Naive B cell (primary cell): Measurements from ENCODE around the gene EIF3D. TPM values are rescaled to one million over a fixed set of nuclear protein-coding genes. Genes with fewer than 3 reads are reported as not detected.
"Not testable (repeated sequence)": the region's sequence is repeated elsewhere in the genome, so short reads cannot be mapped to it uniquely, and the experiment has no call there.

Source experiments
- ATAC-seq, 2 donors: fragments of 150-1000 bp; cut with Tn5 transposase; 2 replicates each; pipeline ENCODE4 v1.10.0; 2021; ENCODE audit warnings: low read depth in 2 of 2, mild to moderate bottlenecking in 2 of 2, moderate library complexity in 2 of 2
- DNase-seq: peaks from one replicate; pipeline ENCODE4 v3.0.0; 2022
- H3K27ac Mint-ChIP-seq, 6 donors: one replicate each; pipeline ENCODE4 v1.8.0; 2020 to 2022; ENCODE audit warnings: mild to moderate bottlenecking in 6 of 6, mixed read lengths in 6 of 6, moderate library complexity in 5 of 6, inconsistent platforms in 2 of 6
- H3K27me3 Mint-ChIP-seq, 3 donors: one replicate each; pipeline ENCODE4 v1.8.0; 2021 to 2022; ENCODE audit warnings: mixed read lengths in 3 of 3, mild to moderate bottlenecking in 1 of 3
- H3K36me3 Mint-ChIP-seq, 2 donors: one replicate each; pipeline ENCODE4 v1.8.0; 2020 to 2022; ENCODE audit warnings: mixed read lengths in 2 of 2, inconsistent platforms in 1 of 2, mild to moderate bottlenecking in 1 of 2
- H3K4me1 Mint-ChIP-seq, 3 donors: one replicate each; pipeline ENCODE4 v1.8.0; 2020 to 2022; ENCODE audit warnings: mixed read lengths in 3 of 3, inconsistent platforms in 1 of 3, mild to moderate bottlenecking in 1 of 3, moderate library complexity in 1 of 3
- H3K4me3 Mint-ChIP-seq, 8 donors: one replicate each; pipeline ENCODE4 v1.8.0; 2020 to 2022; ENCODE audit warnings: mild to moderate bottlenecking in 8 of 8, mixed read lengths in 8 of 8, moderate library complexity in 8 of 8, inconsistent platforms in 2 of 8
- H3K9me3 Mint-ChIP-seq, 7 donors: one replicate each; pipeline ENCODE4 v1.8.0; 2020 to 2022; ENCODE audit warnings: mixed read lengths in 7 of 7, mild to moderate bottlenecking in 5 of 7, inconsistent platforms in 2 of 7, moderate library complexity in 1 of 7
- polyA plus RNA-seq, 6 donors: library from polyadenylated mRNA; unstranded; fragments of 300-500 nt; fragmentation: Illumina TruSeq; gene quantifications; one replicate each; pipeline ENCODE4 v1.2.3, GENCODE V29; 2021; ENCODE audit warnings: low read depth in 6 of 6

Gene EIF3D
- polyA plus RNA-seq, 6 donors from 2014 or later = 142 to 185 (median 168) TPM

DNA sequence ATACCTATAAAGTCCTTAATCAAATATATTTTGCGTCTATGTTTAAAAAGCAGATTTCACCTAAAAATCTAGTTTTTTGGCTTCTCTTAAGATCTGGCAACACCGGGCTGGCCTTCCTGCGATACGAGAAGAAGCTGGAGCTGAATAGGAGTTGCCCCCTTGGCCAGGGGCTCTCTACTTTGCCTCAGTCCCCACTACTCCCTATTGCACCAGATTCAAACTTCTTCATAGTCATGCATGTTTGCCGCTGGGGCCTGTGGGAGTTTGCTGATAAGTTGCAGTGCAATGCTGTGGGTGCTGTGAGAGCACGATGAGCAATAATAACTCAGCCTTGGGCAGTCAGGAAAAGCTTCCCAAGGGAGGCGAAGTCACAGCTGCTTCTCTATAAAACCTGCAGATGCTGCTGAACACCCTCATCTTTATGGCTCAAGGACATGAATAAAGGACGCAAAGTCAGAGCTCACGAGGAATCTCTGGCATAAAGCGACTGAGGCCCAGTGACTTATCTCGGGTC is 15.2 kb upstream of the EIF3D start:
- peaks cover 16 to 20% (median 18%) of the 10 kb centered on the region in 3 donors for H3K4me1 Mint-ChIP-seq
- no peak for ATAC-seq
- H3K27ac Mint-ChIP-seq = no peak overlapping the region
- H3K4me3 Mint-ChIP-seq = no peak overlapping the region
- no peaks in the 10 kb centered on the region for H3K36me3 Mint-ChIP-seq
- DNase-seq = no peak
- H3K9me3 Mint-ChIP-seq = no peaks in the 10 kb centered on the region
- peaks cover 0 to 11% (median 10%) of the 10 kb centered on the region in 3 donors for H3K27me3 Mint-ChIP-seq

DNA sequence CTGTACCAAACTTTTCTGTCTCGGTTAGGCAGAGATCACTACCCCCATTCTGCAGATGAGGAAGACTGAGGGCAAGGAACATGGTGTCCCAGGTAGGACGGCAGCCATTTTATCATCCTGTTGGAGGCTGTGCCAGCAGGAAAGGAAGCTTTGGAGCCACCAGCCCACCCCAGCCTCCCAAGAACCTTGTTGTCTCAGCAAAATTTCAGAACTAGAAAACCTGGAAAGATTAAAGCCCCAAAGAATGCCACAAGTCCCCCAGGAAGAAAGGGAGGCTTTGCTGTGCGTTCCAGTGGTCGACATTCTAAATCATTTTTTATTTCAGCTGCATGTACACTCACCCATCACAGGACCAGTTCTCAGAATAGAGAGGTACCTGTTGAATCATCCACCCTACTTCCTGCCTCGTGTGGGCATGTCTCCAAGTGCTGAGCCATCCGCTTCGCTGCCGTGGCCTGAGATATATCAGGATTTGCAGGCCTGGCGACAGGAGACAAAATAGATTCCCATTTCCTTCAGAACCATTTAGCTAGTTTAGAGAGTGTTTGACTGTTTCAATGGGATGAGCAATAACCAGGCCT is 13.0 kb upstream of the EIF3D start:
- H3K36me3 Mint-ChIP-seq = no peaks in the 10 kb centered on the region
- no peak overlapping the region for H3K4me3 Mint-ChIP-seq
- peaks cover 6 to 9% (median 8%) of the 10 kb centered on the region in 3 donors for H3K4me1 Mint-ChIP-seq
- H3K27ac Mint-ChIP-seq = peak overlapping the region in 1 of 6 donors; percentile 57
- peaks cover 0 to 11% (median 11%) of the 10 kb centered on the region in 3 donors for H3K27me3 Mint-ChIP-seq
- ATAC-seq (no peak), DNase-seq (no peak)
- H3K9me3 Mint-ChIP-seq = no peaks in the 10 kb centered on the region

DNA sequence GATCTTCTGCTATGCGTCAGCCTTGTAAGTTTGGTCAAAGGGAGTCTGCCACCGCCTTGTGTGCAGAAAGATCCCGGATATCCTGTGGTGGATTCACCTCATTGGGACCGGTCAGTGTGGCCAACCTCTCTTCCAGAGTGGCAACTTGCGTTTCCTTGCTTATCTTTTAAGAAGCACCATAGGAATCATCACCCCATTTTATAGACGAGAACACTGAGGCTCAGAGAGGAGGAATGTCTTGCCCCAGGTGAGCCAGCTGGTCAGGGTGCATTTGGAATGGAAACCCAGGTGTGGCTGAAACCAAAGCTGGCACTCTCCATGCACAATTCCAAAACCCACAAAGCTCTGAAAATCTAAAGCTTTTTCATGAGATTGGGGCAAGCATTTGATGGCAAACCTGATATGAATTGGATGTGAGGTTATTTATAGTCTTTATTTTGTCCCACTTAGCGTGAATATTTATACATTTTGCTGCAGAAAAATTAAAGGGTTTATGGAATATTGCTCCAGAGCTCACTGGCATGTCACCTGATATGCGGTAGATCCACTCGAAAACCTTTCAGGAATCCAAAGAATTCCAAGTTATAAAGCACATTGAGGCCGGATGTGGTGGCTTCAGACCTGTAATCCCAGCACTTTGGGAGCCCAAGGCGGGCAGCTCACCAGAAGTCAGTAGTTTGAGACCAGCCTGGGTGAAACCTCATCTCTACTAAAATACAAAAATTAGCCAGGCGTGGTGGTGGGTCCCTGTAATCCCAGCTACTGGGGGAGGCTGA is 12.1 kb upstream of the EIF3D start:
- H3K4me1 Mint-ChIP-seq = peaks cover 2 to 7% (median 6%) of the 10 kb centered on the region in 3 donors
- no peaks in the 10 kb centered on the region for H3K36me3 Mint-ChIP-seq
- no peak overlapping the region for H3K27ac Mint-ChIP-seq
- ATAC-seq = no peak
- no peak for DNase-seq
- no peak overlapping the region for H3K4me3 Mint-ChIP-seq
- H3K27me3 Mint-ChIP-seq = peaks cover 0 to 11% (median 9%) of the 10 kb centered on the region in 3 donors
- H3K9me3 Mint-ChIP-seq = no peaks in the 10 kb centered on the region

DNA sequence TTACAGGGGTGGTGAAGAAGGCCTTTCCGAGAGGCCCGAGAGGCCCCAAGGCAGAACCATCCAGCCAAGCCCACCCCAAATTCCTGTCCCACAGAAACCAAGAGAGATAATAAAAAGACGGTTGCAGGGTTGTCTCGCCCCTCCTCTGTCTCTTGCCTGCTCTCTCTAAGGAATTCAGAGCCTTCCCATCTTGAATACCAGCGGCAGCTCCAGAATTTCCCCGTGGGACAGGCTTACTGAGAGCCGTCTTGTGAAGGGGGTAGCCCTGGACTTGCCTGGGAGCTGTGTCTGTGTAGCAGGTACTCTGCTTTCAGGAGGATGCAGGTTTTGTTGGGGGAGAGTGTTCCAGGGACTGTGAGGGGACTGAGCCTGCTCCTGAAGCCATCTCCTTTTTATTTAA is 9.6 kb upstream of the EIF3D start:
- H3K9me3 Mint-ChIP-seq = peaks cover 0 to 7% (median 0%) of the 10 kb centered on the region in 7 donors
- peaks cover 0 to 5% (median 4%) of the 10 kb centered on the region in 3 donors for H3K4me1 Mint-ChIP-seq
- no peak for ATAC-seq
- H3K27me3 Mint-ChIP-seq = peaks cover 0 to 11% (median 7%) of the 10 kb centered on the region in 3 donors
- no peaks in the 10 kb centered on the region for H3K36me3 Mint-ChIP-seq
- DNase-seq = no peak
- peak overlapping the region in 1 of 6 donors; percentile 93 for H3K27ac Mint-ChIP-seq
- H3K4me3 Mint-ChIP-seq = no peak overlapping the region

DNA sequence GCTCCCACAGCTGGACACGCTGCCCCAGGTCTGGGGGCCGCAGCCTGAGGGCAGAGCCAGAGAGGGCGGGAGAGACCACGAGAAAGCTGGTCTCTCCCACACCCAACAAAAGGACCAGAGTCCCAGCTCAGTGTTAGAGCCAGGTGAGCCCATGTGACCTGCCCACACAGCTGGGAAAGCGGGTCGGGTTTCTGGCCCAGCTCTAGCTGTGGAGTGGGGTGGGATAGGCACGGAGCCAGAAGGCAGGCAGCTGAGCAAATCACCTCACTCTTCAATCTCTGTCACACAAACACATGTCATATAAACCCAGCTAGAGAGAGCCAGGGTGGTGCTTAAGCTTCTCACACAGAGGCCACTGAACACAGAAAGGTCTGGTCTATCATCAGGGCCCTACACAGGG is 7.8 kb upstream of the EIF3D start:
- no peak for ATAC-seq
- peaks cover 0 to 5% (median 0%) of the 10 kb centered on the region in 3 donors for H3K4me1 Mint-ChIP-seq
- H3K4me3 Mint-ChIP-seq = no peak overlapping the region

DNA sequence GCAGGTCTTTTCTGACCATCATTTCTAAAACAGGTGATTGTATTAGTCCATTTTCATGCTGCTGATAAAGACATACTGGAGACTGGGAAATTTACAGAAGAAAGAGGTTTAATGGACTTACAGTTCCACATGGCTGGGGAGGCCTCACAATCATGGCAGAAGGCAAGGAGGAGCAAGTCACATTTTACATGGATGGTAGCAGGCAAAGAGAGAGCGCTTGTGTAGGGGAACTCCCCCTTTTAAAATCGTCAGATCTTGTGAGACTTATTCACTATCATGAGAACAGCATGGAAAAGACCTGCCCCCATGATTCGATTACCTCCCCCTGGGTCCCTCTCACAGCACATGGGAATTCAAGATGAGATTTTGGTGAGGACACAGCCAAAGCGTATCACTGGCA is 4.4 kb upstream of the EIF3D start:
- peaks cover 0 to 16% (median 0%) of the 10 kb centered on the region in 3 donors for H3K4me1 Mint-ChIP-seq
- not testable (repeated sequence) for DNase-seq, H3K27me3 Mint-ChIP-seq, H3K27ac Mint-ChIP-seq, H3K36me3 Mint-ChIP-seq, H3K4me3 Mint-ChIP-seq, ATAC-seq, H3K9me3 Mint-ChIP-seq

More for the DNA sequence above, 7.8 kb upstream of the EIF3D start:
- Mint-ChIP-seq H3K9me3 (peaks cover 0 to 7% (median 0%) of the 10 kb centered on the region in 7 donors), H3K36me3 (no peaks in the 10 kb centered on the region), H3K27me3 (peaks cover 0 to 11% (median 7%) of the 10 kb centered on the region in 3 donors), H3K27ac (no peak overlapping the region)
- no peak for DNase-seq

DNA sequence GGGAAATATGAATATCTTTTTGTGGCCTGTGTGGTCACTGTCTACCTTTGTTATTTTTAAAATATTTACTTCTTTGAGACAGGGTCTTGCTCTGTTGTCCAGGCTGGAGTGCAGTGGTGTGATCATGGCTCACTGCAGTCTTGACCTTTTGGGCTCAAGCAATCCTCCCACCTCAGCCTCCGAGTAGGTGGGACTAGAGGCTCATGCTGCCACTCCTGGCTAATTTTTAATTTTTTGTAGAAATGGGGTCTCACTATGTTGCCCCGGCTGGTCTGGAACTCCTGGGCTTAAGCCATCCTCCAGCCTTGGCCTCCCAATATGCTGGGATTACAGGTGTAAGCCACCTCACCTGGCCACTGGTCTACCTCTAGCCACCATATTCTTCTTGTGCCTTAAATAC is 3.5 kb upstream of the EIF3D start:
- no peak for ATAC-seq
- Mint-ChIP-seq H3K9me3 (peaks cover 0 to 7% (median 0%) of the 10 kb centered on the region in 7 donors), H3K27ac (peak overlapping the region in 1 of 6 donors; percentile 21), H3K36me3 (no peaks in the 10 kb centered on the region), H3K27me3 (no peaks in the 10 kb centered on the region), H3K4me3 (peak overlapping the region in 3 of 8 donors; percentile 18 to 37 (median 23)), H3K4me1 (peaks cover 0 to 24% (median 8%) of the 10 kb centered on the region in 3 donors)
- DNase-seq = no peak

DNA sequence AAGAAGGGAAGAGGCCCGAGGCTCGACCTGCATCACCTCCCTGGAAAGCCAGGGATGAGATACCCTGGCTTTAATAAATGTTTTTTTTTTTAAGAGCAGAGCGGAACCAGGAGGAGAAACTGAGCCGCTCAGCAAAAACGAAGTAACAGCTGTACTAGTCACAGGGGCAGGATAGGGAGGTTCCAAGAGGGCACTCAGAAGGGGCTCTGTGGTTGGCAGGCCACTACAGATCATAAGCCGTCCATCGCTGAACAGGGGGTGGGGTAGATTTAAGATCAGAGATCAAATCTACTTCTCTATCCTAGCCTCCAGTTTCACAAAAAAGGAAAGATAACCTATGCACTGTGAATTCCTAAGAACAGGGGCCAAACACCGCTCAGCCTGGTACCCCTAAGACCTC is 625 bp downstream of the EIF3D start:
- H3K27me3 Mint-ChIP-seq = no peaks in the 10 kb centered on the region

DNA sequence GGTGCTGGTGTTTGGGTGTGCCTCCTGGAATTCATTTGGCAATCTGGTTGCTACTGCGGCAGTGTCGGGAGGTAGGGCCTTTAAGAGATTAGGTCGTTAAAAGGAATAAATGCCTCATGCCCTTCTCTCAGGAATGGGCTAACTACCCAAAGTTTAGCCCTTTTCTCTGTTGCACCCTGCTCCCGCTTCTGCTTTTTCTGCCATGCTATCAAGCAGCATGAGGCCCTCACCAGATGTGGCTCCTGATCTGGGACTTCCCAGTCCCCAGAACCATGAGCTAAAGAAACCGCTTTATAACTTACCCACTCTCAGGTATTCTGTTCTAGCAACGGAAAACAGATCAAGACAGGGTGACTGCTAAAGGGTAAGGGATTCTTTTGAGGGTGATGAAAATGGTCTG is 6.3 kb downstream of the EIF3D start:
- peaks cover 4 to 34% (median 29%) of the 10 kb centered on the region in 3 donors for H3K4me1 Mint-ChIP-seq
- H3K27ac Mint-ChIP-seq = no peak overlapping the region
- no peaks in the 10 kb centered on the region for H3K27me3 Mint-ChIP-seq
- no peak for DNase-seq
- H3K4me3 Mint-ChIP-seq = no peak overlapping the region
- peaks cover 31 to 33% of the 10 kb centered on the region in 2 donors for H3K36me3 Mint-ChIP-seq
- no peak for ATAC-seq
- no peaks in the 10 kb centered on the region for H3K9me3 Mint-ChIP-seq

More for the DNA sequence above, 625 bp downstream of the EIF3D start:
- Mint-ChIP-seq H3K27ac (peak overlapping the region; percentile 84 to 100 (median 96)), H3K4me3 (peak overlapping the region; percentile 82 to 98 (median 97)), H3K36me3 (peaks cover 21 to 25% of the 10 kb centered on the region in 2 donors), H3K4me1 (peaks cover 4 to 45% (median 23%) of the 10 kb centered on the region in 3 donors), H3K9me3 (no peaks in the 10 kb centered on the region)
- no peak for ATAC-seq
- no peak for DNase-seq

DNA sequence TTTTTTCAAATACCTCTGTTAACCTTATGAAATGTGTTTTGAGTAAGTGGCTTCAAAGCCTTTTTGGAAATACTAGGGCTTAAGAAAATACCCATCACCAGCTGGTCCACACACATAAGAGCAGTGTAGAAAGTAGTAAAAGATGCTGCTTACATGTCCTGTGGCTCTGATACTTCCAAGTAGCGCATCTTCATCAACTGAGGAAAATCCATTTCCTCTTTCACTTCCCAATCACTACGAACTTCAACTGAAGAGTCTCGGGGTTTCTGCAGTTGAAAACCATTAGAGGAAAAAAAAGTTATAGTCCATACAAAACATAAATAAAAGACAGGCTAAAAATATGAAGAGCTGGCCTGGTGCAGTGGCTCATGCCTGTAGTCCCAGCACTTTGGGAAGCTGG is 8.5 kb downstream of the EIF3D start:
- Mint-ChIP-seq H3K27me3 (no peaks in the 10 kb centered on the region), H3K4me3 (no peak overlapping the region), H3K9me3 (no peaks in the 10 kb centered on the region), H3K27ac (peak overlapping the region in 2 of 6 donors; percentile 24 to 74), H3K36me3 (peaks cover 32 to 47% of the 10 kb centered on the region in 2 donors), H3K4me1 (peaks cover 0 to 17% (median 12%) of the 10 kb centered on the region in 3 donors)
- ATAC-seq (no peak), DNase-seq (no peak)

DNA sequence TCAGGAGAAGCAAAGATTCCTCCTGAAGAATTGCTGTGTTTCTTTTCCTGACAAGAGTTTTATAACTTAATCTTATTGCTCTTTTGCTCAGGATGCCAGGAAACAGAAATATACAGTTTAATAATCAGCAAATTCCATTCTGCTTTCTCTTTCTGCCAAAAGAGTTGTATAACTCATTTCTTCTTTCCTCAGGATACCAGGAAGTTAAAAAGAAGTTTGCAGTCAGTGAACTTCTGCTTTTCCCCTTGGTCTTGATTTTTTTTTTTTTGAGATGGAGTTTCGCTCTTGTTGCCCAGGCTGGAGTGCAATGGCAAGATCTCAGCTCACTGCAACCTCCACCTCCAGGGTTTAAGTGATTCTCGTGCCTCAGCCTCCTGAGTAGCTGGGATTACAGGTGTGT is 9.1 kb downstream of the EIF3D start:
- Mint-ChIP-seq H3K4me1 (peaks cover 0 to 16% (median 12%) of the 10 kb centered on the region in 3 donors), H3K36me3 (peaks cover 33 to 46% of the 10 kb centered on the region in 2 donors), H3K27ac (peak overlapping the region in 1 of 6 donors; percentile 85)
- DNase-seq, H3K4me3 Mint-ChIP-seq, H3K27me3 Mint-ChIP-seq, ATAC-seq, H3K9me3 Mint-ChIP-seq: not testable (repeated sequence)

DNA sequence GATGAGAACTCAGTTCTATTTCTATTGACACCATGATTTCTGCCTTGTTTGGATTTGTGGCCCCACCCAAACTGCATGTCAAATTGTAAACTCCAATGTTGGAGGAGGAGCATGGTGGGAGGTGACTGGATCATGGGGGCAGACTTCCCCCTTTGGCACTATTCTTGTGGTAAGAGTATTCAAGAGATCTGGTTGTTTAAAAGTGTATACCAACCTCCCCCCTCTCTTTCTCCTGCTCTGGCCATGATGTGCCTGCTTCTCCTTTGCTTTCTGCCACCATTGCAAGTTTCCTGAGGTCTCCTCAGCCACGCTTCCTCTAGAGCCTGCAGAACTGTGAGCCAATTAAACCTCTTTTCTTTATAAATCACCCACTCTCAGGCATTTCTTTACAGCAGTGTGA is 14.2 kb downstream of the EIF3D start:
- H3K4me3 Mint-ChIP-seq = no peak overlapping the region
- no peak for ATAC-seq
- H3K36me3 Mint-ChIP-seq = peaks cover 37 to 50% of the 10 kb centered on the region in 2 donors
- H3K4me1 Mint-ChIP-seq = peaks cover 9 to 10% (median 9%) of the 10 kb centered on the region in 3 donors
- no peak for DNase-seq
- H3K27me3 Mint-ChIP-seq = no peaks in the 10 kb centered on the region
- H3K9me3 Mint-ChIP-seq = no peaks in the 10 kb centered on the region
- H3K27ac Mint-ChIP-seq = peak overlapping the region in 1 of 6 donors; percentile 57

DNA sequence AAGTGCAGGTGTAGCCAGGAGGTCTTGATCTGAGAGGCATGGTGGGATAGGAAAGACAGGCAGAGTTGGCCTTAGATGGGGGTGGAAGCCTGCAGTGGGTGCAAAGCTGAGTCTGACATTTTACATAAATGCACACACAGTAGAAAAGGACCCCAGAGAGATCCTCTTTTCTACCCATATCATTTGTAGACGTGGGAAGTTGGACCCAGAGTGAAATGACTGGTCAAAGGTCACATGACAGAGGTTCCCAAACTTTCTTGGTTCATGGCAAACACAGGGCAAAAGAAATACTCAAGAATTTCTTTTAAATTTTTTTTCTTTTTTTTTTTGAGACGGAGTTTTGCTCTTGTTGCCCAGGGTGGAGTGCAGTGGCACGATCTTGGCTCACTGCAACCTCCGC is 16.0 kb downstream of the EIF3D start:
- ATAC-seq (no peak), DNase-seq (no peak)
- H3K9me3 Mint-ChIP-seq = no peaks in the 10 kb centered on the region
- peaks cover 37 to 50% of the 10 kb centered on the region in 2 donors for H3K36me3 Mint-ChIP-seq
- H3K4me3 Mint-ChIP-seq = no peak overlapping the region
- H3K27me3 Mint-ChIP-seq = no peaks in the 10 kb centered on the region
- H3K27ac Mint-ChIP-seq = peak overlapping the region in 2 of 6 donors; percentile 38 to 48
- H3K4me1 Mint-ChIP-seq = peaks cover 6 to 10% (median 8%) of the 10 kb centered on the region in 3 donors
